ENCODE data around the gene BCL11B.

BCL11B gene

GRCh38 chr14:99216191-99216590, 55.8 kb downstream of the BCL11B start:
- DNase-seq = no peak

GRCh38 chr14:99215277-99215676, 56.7 kb downstream of the BCL11B start:
- no peak for DNase-seq

- no peak for DNase-seq
Measured at GRCh38 chr14:99214701-99215100, 57.3 kb downstream of the BCL11B start.

- DNase-seq = no peak
Measured at GRCh38 chr14:99213527-99213971, 58.4 kb downstream of the BCL11B start.

- DNase-seq = no peak
Measured at GRCh38 chr14:99213101-99213500, 58.9 kb downstream of the BCL11B start.

GRCh38 chr14:99212646-99213045, 59.4 kb downstream of the BCL11B start:
- no peak for DNase-seq

- no peak for DNase-seq
Measured at GRCh38 chr14:99212199-99212598, 59.8 kb downstream of the BCL11B start.

GRCh38 chr14:99211410-99211809, 60.6 kb downstream of the BCL11B start:
- DNase-seq = no peak

- no peak for DNase-seq
Measured at GRCh38 chr14:99210333-99210732, 61.7 kb downstream of the BCL11B start.

- no peak for DNase-seq
Measured at GRCh38 chr14:99209409-99209808, 62.6 kb downstream of the BCL11B start.

GRCh38 chr14:99208318-99208717, 63.7 kb downstream of the BCL11B start:
- no peak for DNase-seq

- no peak for DNase-seq
Measured at GRCh38 chr14:99207456-99207855, 64.5 kb downstream of the BCL11B start.

GRCh38 chr14:99206090-99206489, 65.9 kb downstream of the BCL11B start:
- no peak for DNase-seq

- DNase-seq = no peak
Measured at GRCh38 chr14:99205086-99205688, 66.8 kb downstream of the BCL11B start.

- no peak for DNase-seq
Measured at GRCh38 chr14:99203801-99204200, 68.2 kb downstream of the BCL11B start.

GRCh38 chr14:99203080-99203479, 68.9 kb downstream of the BCL11B start:
- no peak for DNase-seq

- DNase-seq = no peak
Measured at GRCh38 chr14:99202516-99202915, 69.5 kb downstream of the BCL11B start.

- no peak for DNase-seq
Measured at GRCh38 chr14:99201351-99202073, 70.5 kb downstream of the BCL11B start.

GRCh38 chr14:99200654-99201005, 71.4 kb downstream of the BCL11B start:
- no peak for DNase-seq

GRCh38 chr14:99199846-99200653, 71.9 kb downstream of the BCL11B start:
- DNase-seq = no peak

- DNase-seq = no peak
Measured at GRCh38 chr14:99198746-99199502, 73.1 kb downstream of the BCL11B start.

- DNase-seq = no peak
Measured at GRCh38 chr14:99196310-99196650, 75.7 kb downstream of the BCL11B start.

- DNase-seq = no peak
Measured at GRCh38 chr14:99195602-99196309, 76.2 kb downstream of the BCL11B start.

All from activated T-cell treated with anti-CD3 and anti-CD28 coated beads for 4 hours (primary cell).